Loucy (cell line): ENCODE results near the gene JOSD1.

ENCODE experiments used
- CTCF ChIP-seq: fragments of 200-600 bp; sonication (generic); conservative IDR thresholded peaks from 2 replicates; pipeline ENCODE4 v1.5.1; 2014; ENCODE audit warnings: mild to moderate bottlenecking, antibody characterized with exemption, low read length
- EZH2phosphoT487 ChIP-seq: fragments of 200-600 bp; IDR thresholded peaks from 2 replicates; pipeline ENCODE4 v1.6.1; 2018; ENCODE audit warnings: antibody characterized with exemption, mild to moderate bottlenecking, moderate library complexity, borderline replicate concordance

GRCh38 chr22:38710351-38710750 is 9.6 kb upstream of the JOSD1 start:
- TF ChIP-seq CTCF (no peak), EZH2phosphoT487 (no peak)
